ENCODE measurements around the gene C10orf71. TPM values are rescaled to one million over a fixed set of nuclear protein-coding genes. Genes with fewer than 3 reads are reported as not detected.

C10orf71 gene
- total RNA-seq, 1 experiment from 2014 or later: not detected

DNA sequence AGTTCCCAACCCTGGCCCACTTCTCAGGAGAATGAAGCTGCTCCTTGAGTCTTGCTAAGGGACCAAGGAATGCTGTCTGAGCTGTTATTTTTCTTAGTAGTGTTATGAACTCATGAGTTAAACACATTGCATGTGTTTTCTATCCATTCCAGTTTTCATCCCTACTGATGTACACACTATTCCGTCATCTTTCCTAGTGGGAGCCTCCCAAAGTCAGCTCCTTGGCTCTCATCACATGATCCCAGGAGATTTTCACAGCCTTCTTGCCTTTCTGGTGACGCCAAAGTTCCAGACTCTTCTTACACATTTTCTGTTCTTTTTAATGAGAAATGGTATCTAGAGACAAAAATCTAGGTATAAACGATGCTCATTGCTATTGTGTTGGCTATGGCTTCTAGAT is 8.4 kb upstream of the C10orf71 start:
- no TSS peak for BruUV-seq (replicated peaks)
- H3K4me3 ChIP-seq (ENCODE audit: low read depth in 2 of 2, low read length in 2 of 2): no peak overlapping the region
- H3K36me3 ChIP-seq (ENCODE audit: control insufficient read depth, insufficient read depth, low read length): no peaks in the 10 kb centered on the region
- H3K4me1 ChIP-seq (ENCODE audit: control insufficient read depth, insufficient read depth, low read length): no peaks in the 10 kb centered on the region
- POLR2A ChIA-PET: no interaction called here
- DNase-seq (ENCODE audit: low read depth, low spot score) (no peak), ATAC-seq (no peak)
- CTCF ChIA-PET: no interaction called here
- intact Hi-C loops (cut with micrococcal nuclease; ENCODE audit: unreplicated experiment) (loop anchor here (10.0 kb wide), 1 partner anchor 306 kb away; no protein-coding TSS in a partner anchor), in situ Hi-C loops (cut with HindIII; ENCODE audit: low pct_unique_long_range_greater_than_20kb, low sequenced_read_pairs) (no loop called here)
- peaks cover 8% of the 10 kb centered on the region; the same call in 1 of the 2 replicates for H3K27me3 ChIP-seq (ENCODE audit: control insufficient read depth, insufficient read depth, low read length)
- H3K9me3 ChIP-seq (ENCODE audit: control insufficient read depth, insufficient read depth, low read depth, low read length): no peaks in the 10 kb centered on the region
- TF ChIP-seq, protein P1, sequence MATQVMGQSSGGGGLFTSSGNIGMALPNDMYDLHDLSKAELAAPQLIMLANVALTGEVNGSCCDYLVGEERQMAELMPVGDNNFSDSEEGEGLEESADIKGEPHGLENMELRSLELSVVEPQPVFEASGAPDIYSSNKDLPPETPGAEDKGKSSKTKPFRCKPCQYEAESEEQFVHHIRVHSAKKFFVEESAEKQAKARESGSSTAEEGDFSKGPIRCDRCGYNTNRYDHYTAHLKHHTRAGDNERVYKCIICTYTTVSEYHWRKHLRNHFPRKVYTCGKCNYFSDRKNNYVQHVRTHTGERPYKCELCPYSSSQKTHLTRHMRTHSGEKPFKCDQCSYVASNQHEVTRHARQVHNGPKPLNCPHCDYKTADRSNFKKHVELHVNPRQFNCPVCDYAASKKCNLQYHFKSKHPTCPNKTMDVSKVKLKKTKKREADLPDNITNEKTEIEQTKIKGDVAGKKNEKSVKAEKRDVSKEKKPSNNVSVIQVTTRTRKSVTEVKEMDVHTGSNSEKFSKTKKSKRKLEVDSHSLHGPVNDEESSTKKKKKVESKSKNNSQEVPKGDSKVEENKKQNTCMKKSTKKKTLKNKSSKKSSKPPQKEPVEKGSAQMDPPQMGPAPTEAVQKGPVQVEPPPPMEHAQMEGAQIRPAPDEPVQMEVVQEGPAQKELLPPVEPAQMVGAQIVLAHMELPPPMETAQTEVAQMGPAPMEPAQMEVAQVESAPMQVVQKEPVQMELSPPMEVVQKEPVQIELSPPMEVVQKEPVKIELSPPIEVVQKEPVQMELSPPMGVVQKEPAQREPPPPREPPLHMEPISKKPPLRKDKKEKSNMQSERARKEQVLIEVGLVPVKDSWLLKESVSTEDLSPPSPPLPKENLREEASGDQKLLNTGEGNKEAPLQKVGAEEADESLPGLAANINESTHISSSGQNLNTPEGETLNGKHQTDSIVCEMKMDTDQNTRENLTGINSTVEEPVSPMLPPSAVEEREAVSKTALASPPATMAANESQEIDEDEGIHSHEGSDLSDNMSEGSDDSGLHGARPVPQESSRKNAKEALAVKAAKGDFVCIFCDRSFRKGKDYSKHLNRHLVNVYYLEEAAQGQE (IDR thresholded peaks at IDR 0.05; ENCODE audit: insufficient read depth in 1 of 2, low read depth in 2 of 2, low read length in 1 of 2): no peak
- TF ChIP-seq POLR2AphosphoS5 (IDR thresholded peaks at IDR 0.05; ENCODE audit: low read depth, low read length) (no peak), TCF7L2 (IDR thresholded peaks at IDR 0.05; ENCODE audit: low read depth, low read length) (no peak), SIN3A (IDR thresholded peaks at IDR 0.05; ENCODE audit: borderline replicate concordance, insufficient read depth, low read depth, low read length) (no peak)
- TF ChIP-seq, protein P2, sequence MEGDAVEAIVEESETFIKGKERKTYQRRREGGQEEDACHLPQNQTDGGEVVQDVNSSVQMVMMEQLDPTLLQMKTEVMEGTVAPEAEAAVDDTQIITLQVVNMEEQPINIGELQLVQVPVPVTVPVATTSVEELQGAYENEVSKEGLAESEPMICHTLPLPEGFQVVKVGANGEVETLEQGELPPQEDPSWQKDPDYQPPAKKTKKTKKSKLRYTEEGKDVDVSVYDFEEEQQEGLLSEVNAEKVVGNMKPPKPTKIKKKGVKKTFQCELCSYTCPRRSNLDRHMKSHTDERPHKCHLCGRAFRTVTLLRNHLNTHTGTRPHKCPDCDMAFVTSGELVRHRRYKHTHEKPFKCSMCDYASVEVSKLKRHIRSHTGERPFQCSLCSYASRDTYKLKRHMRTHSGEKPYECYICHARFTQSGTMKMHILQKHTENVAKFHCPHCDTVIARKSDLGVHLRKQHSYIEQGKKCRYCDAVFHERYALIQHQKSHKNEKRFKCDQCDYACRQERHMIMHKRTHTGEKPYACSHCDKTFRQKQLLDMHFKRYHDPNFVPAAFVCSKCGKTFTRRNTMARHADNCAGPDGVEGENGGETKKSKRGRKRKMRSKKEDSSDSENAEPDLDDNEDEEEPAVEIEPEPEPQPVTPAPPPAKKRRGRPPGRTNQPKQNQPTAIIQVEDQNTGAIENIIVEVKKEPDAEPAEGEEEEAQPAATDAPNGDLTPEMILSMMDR (IDR thresholded peaks at IDR 0.05): no peak
- no peak overlapping the region for H3K27ac ChIP-seq (ENCODE audit: low read length)

DNA sequence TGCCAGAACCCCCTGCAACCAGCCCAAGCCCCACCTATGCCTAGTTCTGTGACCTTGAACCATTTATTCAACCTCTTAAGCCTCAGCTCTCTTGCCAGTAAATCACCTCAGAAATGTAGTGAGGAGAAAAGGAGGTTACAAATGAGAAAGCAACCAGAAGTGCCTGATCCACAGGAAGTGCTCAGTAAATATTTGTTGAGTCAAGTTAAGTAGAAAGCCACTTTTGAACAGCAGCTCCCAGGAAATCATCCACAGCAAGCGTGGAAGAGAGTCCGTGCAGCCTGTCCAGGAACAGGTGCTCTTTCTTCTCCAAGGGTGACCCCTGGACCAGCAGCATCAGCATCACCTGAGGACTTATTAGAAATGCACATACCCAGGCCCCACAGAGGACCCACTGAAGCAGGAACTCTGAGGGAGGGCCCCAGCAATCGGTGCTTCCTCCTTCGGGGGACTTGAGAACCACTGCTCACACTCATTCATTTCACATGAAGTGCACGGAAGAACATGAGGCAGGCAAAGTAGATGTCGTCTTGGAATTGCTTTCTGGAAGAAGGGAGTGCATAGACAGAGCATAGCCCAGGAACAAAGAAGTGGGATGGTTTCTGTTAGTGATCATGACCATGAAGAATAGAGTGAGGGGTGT is 6.3 kb upstream of the C10orf71 start:
- in situ Hi-C loops (cut with HindIII; ENCODE audit: low pct_unique_long_range_greater_than_20kb, low sequenced_read_pairs): no loop called here
- ATAC-seq (no peak), DNase-seq (ENCODE audit: low read depth, low spot score) (no peak)
- intact Hi-C loops (cut with micrococcal nuclease; ENCODE audit: unreplicated experiment): loop anchor here (10.0 kb wide), 1 partner anchor 308 kb away; no protein-coding TSS in a partner anchor
- H3K27ac ChIP-seq (ENCODE audit: low read length): no peak overlapping the region
- ChIA-PET POLR2A (no interaction called here), CTCF (no interaction called here)
- no peaks in the 10 kb centered on the region for H3K9me3 ChIP-seq (ENCODE audit: control insufficient read depth, insufficient read depth, low read depth, low read length)
- no peak overlapping the region for H3K4me3 ChIP-seq (ENCODE audit: low read depth in 2 of 2, low read length in 2 of 2)
- no TSS peak for BruUV-seq (replicated peaks)
- H3K36me3 ChIP-seq (ENCODE audit: control insufficient read depth, insufficient read depth, low read length): no peaks in the 10 kb centered on the region
- no peaks in the 10 kb centered on the region for H3K4me1 ChIP-seq (ENCODE audit: control insufficient read depth, insufficient read depth, low read length)
- H3K27me3 ChIP-seq (ENCODE audit: control insufficient read depth, insufficient read depth, low read length): peaks cover 8% of the 10 kb centered on the region; the same call in 1 of the 2 replicates
- TF ChIP-seq TCF7L2 (IDR thresholded peaks at IDR 0.05; ENCODE audit: low read depth, low read length) (no peak), SIN3A (IDR thresholded peaks at IDR 0.05; ENCODE audit: borderline replicate concordance, insufficient read depth, low read depth, low read length) (no peak)

DNA sequence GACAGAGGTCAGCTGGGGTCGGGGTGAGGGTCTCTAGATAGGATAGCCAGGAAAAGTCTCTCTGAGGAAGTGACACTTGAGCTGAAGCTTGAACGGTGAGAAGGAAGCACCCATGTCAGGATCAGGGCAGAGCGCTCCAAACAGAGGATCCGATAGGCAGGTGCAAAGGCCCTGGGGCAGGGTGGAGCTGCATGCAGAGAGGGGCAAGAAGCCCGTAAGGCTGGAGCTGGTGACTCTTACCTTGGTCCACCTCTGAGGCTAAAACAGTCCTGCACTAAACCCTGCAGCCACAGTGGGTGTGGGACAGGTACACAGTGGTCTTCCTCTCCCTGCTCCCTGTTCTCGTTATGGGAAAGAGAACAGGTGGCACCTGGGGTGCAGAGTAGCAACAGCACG is 5.8 kb upstream of the C10orf71 start:
- in situ Hi-C loops (cut with HindIII; ENCODE audit: low pct_unique_long_range_greater_than_20kb, low sequenced_read_pairs) (no loop called here), intact Hi-C loops (cut with micrococcal nuclease; ENCODE audit: unreplicated experiment) (loop anchor here (10.0 kb wide), 1 partner anchor 308 kb away; no protein-coding TSS in a partner anchor)
- BruUV-seq (replicated peaks): no TSS peak
- ChIA-PET POLR2A (no interaction called here), CTCF (no interaction called here)
- Histone ChIP-seq H3K27ac (ENCODE audit: low read length) (no peak overlapping the region), H3K9me3 (ENCODE audit: control insufficient read depth, insufficient read depth, low read depth, low read length) (no peaks in the 10 kb centered on the region), H3K4me3 (ENCODE audit: low read depth in 2 of 2, low read length in 2 of 2) (no peak overlapping the region), H3K27me3 (ENCODE audit: control insufficient read depth, insufficient read depth, low read length) (peaks cover 8% of the 10 kb centered on the region; the same call in 1 of the 2 replicates), H3K36me3 (ENCODE audit: control insufficient read depth, insufficient read depth, low read length) (no peaks in the 10 kb centered on the region), H3K4me1 (ENCODE audit: control insufficient read depth, insufficient read depth, low read length) (no peaks in the 10 kb centered on the region)
- DNase-seq (ENCODE audit: low read depth, low spot score) (no peak), ATAC-seq (no peak)
- TF ChIP-seq TCF7L2 (IDR thresholded peaks at IDR 0.05; ENCODE audit: low read depth, low read length) (no peak), SIN3A (IDR thresholded peaks at IDR 0.05; ENCODE audit: borderline replicate concordance, insufficient read depth, low read depth, low read length) (no peak), POLR2AphosphoS5 (IDR thresholded peaks at IDR 0.05; ENCODE audit: low read depth, low read length) (no peak)
- TF ChIP-seq, protein P1 (IDR thresholded peaks at IDR 0.05; ENCODE audit: insufficient read depth in 1 of 2, low read depth in 2 of 2, low read length in 1 of 2): no peak
- TF ChIP-seq, protein P2 (IDR thresholded peaks at IDR 0.05): no peak
